Prostate gland (tissue), 2 donors: Measurements from ENCODE around the gene CHCHD3.

Experiments
- CTCF ChIP-seq, 4 experiments: fragments of 200-600 bp in 2 of 4; fragments of 450-650 bp in 2 of 4; sonication (generic) in 2 of 4; IDR thresholded peaks; 1 replicate in 3 of 4; 2 replicates in 1 of 4; pipeline ENCODE4 v1.5.1; 2016 to 2019; ENCODE audit warnings: antibody characterized with exemption in 4 of 4, mild to moderate bottlenecking in 2 of 4, moderate library complexity in 2 of 4
- POLR2AphosphoS5 ChIP-seq: sonication (generic); formaldehyde crosslinking; IDR thresholded peaks from one replicate; pipeline ENCODE4 v1.6.1; 2017; ENCODE audit warnings: antibody characterized with exemption

GRCh38 chr7:132866551-132866950, 215.3 kb downstream of the CHCHD3 start:
- TF ChIP-seq CTCF (IDR thresholded peaks at IDR 0.05) (no peak), POLR2AphosphoS5 (no peak)
